Mesendoderm (in vitro differentiated cells): ENCODE measurements around the gene ACTA1.
"Not testable (repeated sequence)": the region's sequence is repeated elsewhere in the genome, so short reads cannot be mapped to it uniquely, and the experiment has no call there.

Experiments
- DNase-seq: peaks from one replicate; pipeline ENCODE4 v3.0.0; 2013
- H2AK5ac ChIP-seq: 2 replicates; pipeline ENCODE4 v1.6.1; 2013; ENCODE audit warnings: low read length, inconsistent platforms
- H2BK120ac ChIP-seq: 2 replicates; pipeline ENCODE4 v1.6.1; 2013; ENCODE audit warnings: low read depth, mild to moderate bottlenecking, low read length, moderate library complexity, mixed read lengths
- H2BK15ac ChIP-seq: replicated peaks from 2 replicates; pipeline ENCODE4 v1.6.1; 2013; ENCODE audit warnings: low read depth, mild to moderate bottlenecking, moderate library complexity
- H2BK5ac ChIP-seq: 2 replicates; pipeline ENCODE4 v1.6.1; 2013; ENCODE audit warnings: low read length, inconsistent platforms
- H3K18ac ChIP-seq: 2 replicates; pipeline ENCODE4 v1.6.1; 2013; ENCODE audit warnings: mild to moderate bottlenecking, low read length, mixed read lengths
- H3K23ac ChIP-seq: one replicate; pipeline ENCODE4 v1.6.1; 2013; ENCODE audit warnings: low read length
- H3K27ac ChIP-seq: 2 replicates; pipeline ENCODE4 v1.5.1; 2013; ENCODE audit warnings: low read depth, mild to moderate bottlenecking, inconsistent platforms, low read length, moderate library complexity
- H3K27me3 ChIP-seq: 2 replicates; pipeline ENCODE4 v1.6.1; 2013; ENCODE audit warnings: low read length, control low read depth, mild to moderate bottlenecking, inconsistent platforms; ENCODE audit not compliant: insufficient read depth, poor library complexity
- H3K36me3 ChIP-seq: 2 replicates; pipeline ENCODE4 v1.6.1; 2013; ENCODE audit warnings: low read length, inconsistent platforms; ENCODE audit not compliant: control insufficient read depth, insufficient read depth
- H3K4ac ChIP-seq: one replicate; pipeline ENCODE4 v1.6.1; 2013; ENCODE audit warnings: low read depth, mild to moderate bottlenecking, low read length, moderate library complexity
- H3K4me1 ChIP-seq: 2 replicates; pipeline ENCODE4 v1.6.1; 2013; ENCODE audit warnings: low read depth, low read length, inconsistent platforms; ENCODE audit not compliant: control insufficient read depth
- H3K4me2 ChIP-seq: 2 replicates; pipeline ENCODE4 v1.6.1; 2013; ENCODE audit warnings: low read length
- H3K4me3 ChIP-seq: 2 replicates; pipeline ENCODE4 v1.5.1; 2013; ENCODE audit warnings: mild to moderate bottlenecking, low read length
- H3K56ac ChIP-seq: one replicate; pipeline ENCODE4 v1.6.1; 2013; ENCODE audit warnings: low read length
- H3K79me1 ChIP-seq: 2 replicates; pipeline ENCODE4 v1.6.1; 2013; ENCODE audit warnings: low read length, inconsistent platforms
- H3K79me2 ChIP-seq: 2 replicates; pipeline ENCODE4 v1.6.1; 2013; ENCODE audit warnings: mild to moderate bottlenecking, low read length; ENCODE audit not compliant: control insufficient read depth, insufficient read depth
- H3K9ac ChIP-seq: 2 replicates; pipeline ENCODE4 v1.6.1; 2013; ENCODE audit warnings: low read length, inconsistent platforms
- H4K5ac ChIP-seq: one replicate; pipeline ENCODE4 v1.6.1; 2013; ENCODE audit warnings: low read length
- H4K8ac ChIP-seq: one replicate; pipeline ENCODE4 v1.6.1; 2013; ENCODE audit warnings: low read depth, mild to moderate bottlenecking, control low read depth, low read length, moderate library complexity
- WGBS: extraction: QIAGEN DNeasy Blood & Tissue Kit; methylation state at CpG from one replicate; pipeline ENCODE4 v1.1.7; 2013; ENCODE audit warnings: low lambda C conversion rate, missing lambda C conversion rate; ENCODE audit not compliant: insufficient coverage; ENCODE audit errors: extremely low coverage; 5-methylcytosine and 5-hydroxymethylcytosine counted together

ACTA1 gene

DNA sequence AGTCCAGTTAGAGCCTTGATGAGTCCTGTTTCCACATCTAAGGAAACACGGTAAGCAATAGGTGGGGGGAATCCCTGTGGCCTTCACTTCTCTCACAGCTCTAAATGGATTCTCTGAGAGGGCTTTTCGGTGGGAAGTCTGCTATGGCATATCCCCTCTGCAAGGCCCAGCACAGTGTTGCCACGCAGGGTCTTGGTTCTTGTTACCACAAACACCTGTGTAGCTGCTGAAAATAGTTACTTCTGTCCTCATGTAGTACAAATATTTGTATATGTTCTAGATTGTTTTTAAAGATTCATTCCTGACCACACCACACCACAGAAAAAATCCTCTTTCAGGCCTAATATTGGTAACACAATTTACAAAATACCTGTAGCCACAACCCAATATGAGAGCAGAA, 5.6 kb downstream of the ACTA1 start:
- Histone ChIP-seq H2BK5ac (no peak overlapping the region), H3K27ac (no peak overlapping the region), H3K56ac (no peak overlapping the region), H3K79me2 (no peaks in the 10 kb centered on the region), H3K4me1 (no peaks in the 10 kb centered on the region), H4K5ac (no peak overlapping the region), H3K4me3 (no peak overlapping the region), H3K27me3 (peaks cover 8% of the 10 kb centered on the region), H2BK120ac (no peak overlapping the region), H4K8ac (no peak overlapping the region), H3K4ac (no peak overlapping the region), H2AK5ac (no peak overlapping the region), H3K9ac (no peak overlapping the region), H3K79me1 (no peaks in the 10 kb centered on the region), H3K4me2 (no peak overlapping the region), H3K23ac (no peak overlapping the region), H3K36me3 (no peaks in the 10 kb centered on the region), H3K18ac (no peak overlapping the region), H2BK15ac (no peak overlapping the region)
- no peak for DNase-seq
- no CpG with 5 or more reads among the region's 3 CpGs for WGBS

DNA sequence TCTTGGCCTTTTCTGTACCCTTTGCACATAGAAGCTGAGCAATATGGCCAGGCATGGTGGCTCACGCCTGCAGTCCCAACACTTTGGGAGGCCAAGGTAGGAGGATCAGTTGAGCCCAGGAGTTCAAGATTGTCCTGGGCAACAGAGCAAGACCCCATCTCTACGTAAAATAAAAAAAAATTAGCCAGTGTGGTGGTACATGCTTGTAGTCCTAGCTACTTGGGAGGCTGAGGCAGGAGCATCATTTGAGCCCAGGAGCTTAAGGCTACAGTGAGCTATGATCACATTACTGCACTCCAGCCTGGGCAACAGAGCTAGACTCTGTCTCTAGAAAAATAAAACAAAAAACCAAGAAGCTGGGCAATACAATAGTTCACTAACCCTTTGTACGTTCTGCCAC, 6.3 kb downstream of the ACTA1 start:
- no peak overlapping the region for H4K8ac ChIP-seq
- no peak overlapping the region for H3K23ac ChIP-seq
- no peak for DNase-seq
- H3K27me3 ChIP-seq = peaks cover 3% of the 10 kb centered on the region
- H3K9ac ChIP-seq = no peak overlapping the region
- H3K79me2 ChIP-seq = no peaks in the 10 kb centered on the region
- H3K4me3 ChIP-seq = no peak overlapping the region
- H3K27ac ChIP-seq = no peak overlapping the region
- H2BK120ac ChIP-seq = no peak overlapping the region
- no peak overlapping the region for H2BK15ac ChIP-seq
- H2AK5ac ChIP-seq = no peak overlapping the region
- H2BK5ac ChIP-seq = no peak overlapping the region
- no peaks in the 10 kb centered on the region for H3K36me3 ChIP-seq
- H3K79me1 ChIP-seq = no peaks in the 10 kb centered on the region
- H3K18ac ChIP-seq = no peak overlapping the region
- no peak overlapping the region for H3K4me2 ChIP-seq
- H3K4me1 ChIP-seq = no peaks in the 10 kb centered on the region
- no peak overlapping the region for H3K56ac ChIP-seq
- H4K5ac ChIP-seq = no peak overlapping the region
- WGBS = no CpG with 5 or more reads among the region's 3 CpGs
- no peak overlapping the region for H3K4ac ChIP-seq

DNA sequence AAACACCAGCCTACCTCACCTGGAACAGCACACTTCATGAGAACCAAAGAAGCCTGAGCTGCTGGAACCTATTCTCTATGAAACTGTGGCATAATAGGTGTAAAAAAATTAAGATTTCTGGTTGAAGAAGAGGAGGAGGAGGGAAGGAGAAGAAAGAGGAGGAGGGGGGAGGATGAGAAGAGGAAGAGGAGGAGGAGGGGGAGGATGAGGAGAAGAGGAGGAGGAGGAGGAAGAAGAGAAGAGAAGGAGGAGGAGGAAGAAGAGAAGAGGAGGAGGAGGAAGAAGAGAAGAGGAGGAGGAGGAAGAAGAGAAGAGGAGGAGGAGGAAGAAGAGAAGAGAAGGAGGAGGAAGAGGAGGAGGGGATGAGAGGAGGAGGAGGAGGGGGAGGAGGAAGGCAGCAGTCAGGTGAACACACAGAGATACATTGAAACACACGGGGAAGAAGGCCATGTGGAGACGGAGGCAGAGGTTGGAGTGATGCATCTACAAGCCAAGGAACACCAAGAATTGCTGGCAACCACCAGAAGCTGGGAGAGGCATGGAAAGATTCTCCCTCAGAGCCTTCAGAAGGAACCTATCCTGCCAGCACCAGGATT, 8.2 kb downstream of the ACTA1 start:
- Histone ChIP-seq H3K18ac (no peak overlapping the region), H3K27me3 (peaks cover 2% of the 10 kb centered on the region), H3K4me3 (no peak overlapping the region), H3K79me1 (no peaks in the 10 kb centered on the region), H3K9ac (no peak overlapping the region), H4K5ac (no peak overlapping the region), H3K56ac (no peak overlapping the region), H3K4me2 (no peak overlapping the region), H3K36me3 (no peaks in the 10 kb centered on the region), H2BK120ac (no peak overlapping the region), H2BK5ac (no peak overlapping the region), H3K4ac (no peak overlapping the region), H3K79me2 (no peaks in the 10 kb centered on the region), H3K27ac (no peak overlapping the region), H4K8ac (no peak overlapping the region), H2BK15ac (no peak overlapping the region), H2AK5ac (no peak overlapping the region), H3K23ac (no peak overlapping the region), H3K4me1 (no peaks in the 10 kb centered on the region)
- no CpG with 5 or more reads among the region's 2 CpGs for WGBS
- DNase-seq = no peak

DNA sequence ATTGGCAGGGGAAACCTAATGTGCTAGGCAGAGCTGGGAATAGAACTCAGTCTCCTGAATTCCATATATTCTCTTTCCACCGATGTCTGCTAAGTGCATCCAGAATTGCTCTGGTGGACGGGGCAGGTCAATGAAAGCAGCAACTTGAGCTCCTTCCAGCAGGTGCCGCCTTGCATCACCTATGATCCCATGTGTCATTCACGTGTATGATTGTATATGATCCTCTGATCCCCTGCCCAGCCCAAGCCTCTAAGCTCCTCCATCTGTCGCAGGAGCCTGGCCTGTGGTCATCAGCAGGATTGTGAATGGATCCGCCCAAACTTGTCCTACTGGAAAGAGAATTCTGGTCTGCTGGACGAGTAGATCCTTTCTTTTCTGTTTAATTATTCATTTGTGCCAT, 13.1 kb downstream of the ACTA1 start:
- Histone ChIP-seq H2BK15ac (no peak overlapping the region), H2BK5ac (no peak overlapping the region), H3K27me3 (no peaks in the 10 kb centered on the region), H4K8ac (no peak overlapping the region), H3K18ac (no peak overlapping the region), H2BK120ac (no peak overlapping the region), H3K79me2 (no peaks in the 10 kb centered on the region), H3K36me3 (no peaks in the 10 kb centered on the region), H3K56ac (no peak overlapping the region), H2AK5ac (no peak overlapping the region), H3K9ac (no peak overlapping the region), H3K4ac (no peak overlapping the region), H3K4me2 (no peak overlapping the region), H3K79me1 (no peaks in the 10 kb centered on the region), H3K27ac (no peak overlapping the region), H4K5ac (no peak overlapping the region), H3K4me1 (no peaks in the 10 kb centered on the region), H3K4me3 (no peak overlapping the region), H3K23ac (no peak overlapping the region)
- no CpG with 5 or more reads among the region's 7 CpGs for WGBS
- no peak for DNase-seq

- Histone ChIP-seq H3K79me2 (no peaks in the 10 kb centered on the region), H3K79me1 (no peaks in the 10 kb centered on the region), H3K23ac (no peak overlapping the region), H3K4me1 (no peaks in the 10 kb centered on the region), H3K27ac (no peak overlapping the region), H3K4me3 (no peak overlapping the region), H4K8ac (no peak overlapping the region), H2AK5ac (no peak overlapping the region), H4K5ac (no peak overlapping the region), H3K4ac (no peak overlapping the region), H2BK120ac (no peak overlapping the region), H3K18ac (no peak overlapping the region), H3K27me3 (no peaks in the 10 kb centered on the region), H3K9ac (no peak overlapping the region), H3K4me2 (no peak overlapping the region), H3K36me3 (no peaks in the 10 kb centered on the region), H2BK5ac (no peak overlapping the region), H2BK15ac (no peak overlapping the region), H3K56ac (no peak overlapping the region)
- no peak for DNase-seq
- no CpG with 5 or more reads among the region's 11 CpGs for WGBS
Observed at GRCh38 chr1:229420224-229420623, 13.7 kb downstream of the ACTA1 start.

- not testable (repeated sequence) for H3K4me3 ChIP-seq, H3K18ac ChIP-seq, DNase-seq, H3K79me1 ChIP-seq, H3K4me2 ChIP-seq, H3K4me1 ChIP-seq, H3K56ac ChIP-seq, H3K4ac ChIP-seq, H3K27ac ChIP-seq, H3K23ac ChIP-seq, H3K27me3 ChIP-seq, H2AK5ac ChIP-seq, H3K9ac ChIP-seq, H3K36me3 ChIP-seq, H2BK5ac ChIP-seq, H4K8ac ChIP-seq, H4K5ac ChIP-seq, H3K79me2 ChIP-seq, H2BK15ac ChIP-seq, H2BK120ac ChIP-seq
- no CpG with 5 or more reads among the region's 6 CpGs for WGBS
Observed at GRCh38 chr1:229418586-229418985, 15.3 kb downstream of the ACTA1 start.
